Activated T-cell treated with anti-CD3 and anti-CD28 coated beads for 4 hours (primary cell): ENCODE measurements around the gene GTPBP2.
"Not testable (repeated sequence)": the region's sequence is repeated elsewhere in the genome, so short reads cannot be mapped to it uniquely, and the experiment has no call there.

Experiments
- DNase-seq: peaks from one replicate; pipeline ENCODE4 v3.0.0-alpha.2; 2020

The GTPBP2 gene, protein sequence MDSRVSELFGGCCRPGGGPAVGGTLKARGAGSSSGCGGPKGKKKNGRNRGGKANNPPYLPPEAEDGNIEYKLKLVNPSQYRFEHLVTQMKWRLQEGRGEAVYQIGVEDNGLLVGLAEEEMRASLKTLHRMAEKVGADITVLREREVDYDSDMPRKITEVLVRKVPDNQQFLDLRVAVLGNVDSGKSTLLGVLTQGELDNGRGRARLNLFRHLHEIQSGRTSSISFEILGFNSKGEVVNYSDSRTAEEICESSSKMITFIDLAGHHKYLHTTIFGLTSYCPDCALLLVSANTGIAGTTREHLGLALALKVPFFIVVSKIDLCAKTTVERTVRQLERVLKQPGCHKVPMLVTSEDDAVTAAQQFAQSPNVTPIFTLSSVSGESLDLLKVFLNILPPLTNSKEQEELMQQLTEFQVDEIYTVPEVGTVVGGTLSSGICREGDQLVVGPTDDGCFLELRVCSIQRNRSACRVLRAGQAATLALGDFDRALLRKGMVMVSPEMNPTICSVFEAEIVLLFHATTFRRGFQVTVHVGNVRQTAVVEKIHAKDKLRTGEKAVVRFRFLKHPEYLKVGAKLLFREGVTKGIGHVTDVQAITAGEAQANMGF

DNA sequence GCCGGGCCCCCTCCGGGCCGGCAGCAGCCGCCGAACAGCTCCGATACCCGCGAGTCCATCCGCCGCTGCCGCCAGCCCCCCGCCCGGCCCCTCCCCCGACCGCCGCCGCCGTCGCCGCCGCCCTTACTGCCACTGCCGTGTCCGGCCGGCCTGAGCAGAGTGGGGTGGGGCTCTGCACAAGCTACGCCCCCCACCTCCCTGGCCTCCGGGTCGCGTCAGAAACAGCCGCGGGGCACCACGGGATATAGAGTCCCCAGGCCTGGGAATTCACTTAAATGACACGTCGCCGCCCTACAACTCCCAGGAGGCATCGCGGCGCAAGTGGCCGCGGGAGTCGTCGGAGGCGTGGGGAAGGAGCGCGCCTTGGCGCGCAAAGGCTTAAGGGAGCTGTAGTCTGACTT is at the start of gene GTPBP2:
TSS of gene GTPBP2 (minus strand) at position 161 of the 401 bp plus-strand sequence. CDS start at position 59, 102 bp downstream.
- peak; percentile 91 for DNase-seq

DNA sequence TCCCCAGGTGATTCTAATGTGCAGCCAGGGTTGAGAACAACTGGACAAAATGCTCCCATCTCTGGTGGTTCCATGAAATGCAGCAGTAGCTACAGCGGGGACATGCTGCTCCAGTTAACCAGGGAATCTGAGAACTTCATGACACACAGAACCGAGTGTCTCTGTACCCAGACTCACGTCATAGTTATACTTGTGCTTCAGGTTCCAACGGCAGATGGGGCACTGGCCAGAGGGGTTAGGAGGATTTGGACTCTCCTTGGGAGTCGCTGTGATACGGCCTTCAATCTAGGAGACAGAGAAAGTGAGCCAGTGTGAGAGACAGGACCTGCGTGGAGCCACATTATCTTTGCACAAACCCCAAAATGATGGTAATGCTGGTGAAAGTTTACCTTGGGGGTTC is 49.3 kb upstream of the GTPBP2 start:
- DNase-seq: no peak

DNA sequence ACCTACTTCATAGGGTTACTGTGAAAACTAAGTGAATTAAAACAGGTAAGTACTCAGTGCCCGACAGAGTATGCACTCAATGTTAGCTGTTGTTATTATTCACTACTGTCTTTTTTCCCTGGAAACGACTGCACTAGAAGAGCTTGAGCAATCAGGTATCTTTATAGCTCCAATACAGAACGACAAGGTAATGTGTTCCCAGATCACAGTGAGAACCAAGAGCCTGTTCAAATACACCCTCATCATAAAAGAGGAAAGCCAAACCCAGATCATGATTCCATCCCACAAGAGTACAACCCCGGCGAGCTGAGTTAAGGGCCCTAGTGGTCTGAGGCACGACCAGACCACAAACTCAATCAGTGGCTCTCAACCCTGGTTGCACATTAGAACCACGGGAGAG is 48.7 kb upstream of the GTPBP2 start:
- DNase-seq: no peak

DNA sequence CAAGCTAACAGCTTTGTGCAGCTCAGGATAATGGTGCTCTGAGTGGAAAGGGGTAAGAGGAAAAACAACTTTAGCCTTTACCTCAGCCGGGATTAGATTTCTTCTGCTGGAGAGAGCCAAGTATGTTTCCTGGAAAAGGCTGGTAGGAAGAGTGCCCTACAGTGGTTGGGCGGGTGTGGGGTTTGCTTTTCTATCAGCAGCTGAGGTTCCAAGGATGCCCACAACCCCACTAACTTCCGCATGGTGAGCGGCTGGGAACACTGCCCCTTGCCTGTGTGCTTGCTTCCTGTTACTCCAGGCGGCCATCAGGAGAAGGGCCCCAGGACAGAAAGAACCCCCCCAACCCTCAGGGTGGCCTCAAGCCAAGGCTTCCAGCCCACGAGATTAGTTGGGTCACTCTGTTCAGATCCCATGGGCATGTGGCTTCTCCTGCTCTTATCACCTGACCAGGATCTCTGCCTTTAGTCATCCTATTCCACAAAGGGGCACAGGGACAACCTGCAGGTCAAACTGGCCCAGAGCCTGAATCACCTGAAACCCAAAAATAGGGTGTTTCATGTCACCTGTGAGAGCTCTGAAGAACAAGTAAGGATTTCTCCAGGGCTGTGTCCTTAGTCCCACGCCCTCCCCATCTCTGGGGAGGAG is 48.0 kb upstream of the GTPBP2 start:
- DNase-seq: no peak

DNA sequence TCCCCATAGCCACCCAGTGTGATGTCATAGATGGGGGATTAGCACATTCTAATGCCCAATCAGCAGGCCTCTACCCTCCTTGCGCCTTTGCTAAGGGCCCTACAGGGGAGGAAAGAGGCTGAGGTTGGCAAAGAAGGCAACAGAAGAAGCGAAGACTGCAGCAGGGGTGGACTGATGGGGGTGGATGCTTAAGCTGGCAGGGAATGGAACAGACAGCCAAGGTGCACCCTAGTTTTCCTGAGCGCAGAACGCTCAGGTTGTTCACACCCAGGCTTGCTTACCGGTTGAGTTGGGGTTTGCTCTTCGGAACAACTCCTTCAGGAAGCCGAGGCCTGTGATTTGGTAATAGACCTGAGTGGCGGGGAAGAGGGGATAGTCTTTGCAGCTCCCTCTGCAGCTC is 45.9 kb upstream of the GTPBP2 start:
- no peak for DNase-seq

DNA sequence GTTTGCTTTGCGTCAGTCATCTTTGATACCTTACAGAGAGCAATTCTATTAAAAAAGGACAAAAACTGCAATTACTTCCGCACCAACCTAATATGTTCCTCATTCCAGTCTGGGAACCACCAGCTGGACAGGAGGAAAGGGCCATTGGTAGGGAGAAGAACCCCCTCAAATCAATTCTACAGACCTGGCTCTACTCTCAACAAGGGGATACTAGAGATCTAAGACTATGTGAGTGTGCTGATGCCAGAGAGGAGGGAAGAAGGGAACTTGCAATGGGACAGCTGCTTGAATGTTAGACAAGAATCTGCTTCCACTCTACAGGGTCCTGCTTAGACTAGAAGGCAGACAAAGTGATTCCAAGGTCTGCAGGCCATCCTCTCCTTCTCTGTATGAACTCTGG is 45.2 kb upstream of the GTPBP2 start:
- no peak for DNase-seq

DNA sequence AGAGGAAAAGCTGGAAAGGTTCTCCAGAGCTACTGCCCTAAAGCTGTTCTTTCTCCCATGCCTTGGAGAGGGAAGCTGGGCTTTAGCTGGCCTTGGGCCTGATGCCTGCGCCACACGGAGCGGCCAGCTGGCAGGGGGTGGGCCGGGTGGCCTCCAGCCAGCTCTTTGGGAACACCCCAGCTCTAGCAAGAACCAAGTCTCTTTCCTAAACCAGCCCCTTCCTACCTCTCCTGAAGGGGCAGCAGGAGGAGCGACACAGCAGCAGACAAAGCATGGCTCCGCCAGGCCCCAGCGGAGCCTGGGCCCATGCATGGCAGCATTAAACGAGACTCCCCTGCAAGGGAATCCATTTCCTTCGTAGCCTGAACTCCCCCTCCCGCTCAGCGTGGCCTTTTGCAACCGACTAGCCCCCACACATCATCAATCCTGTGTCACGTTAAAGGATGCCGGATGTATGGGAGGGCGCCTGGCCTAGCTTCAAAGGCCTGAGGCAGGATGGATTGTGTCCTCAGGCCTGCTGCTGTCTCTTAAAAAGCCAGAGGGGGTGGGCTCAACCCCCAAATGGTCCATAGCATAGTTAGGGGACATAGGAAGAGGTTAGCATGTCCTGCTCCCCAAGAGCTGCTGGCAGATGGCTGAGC is 44.5 kb upstream of the GTPBP2 start:
- DNase-seq: no peak

DNA sequence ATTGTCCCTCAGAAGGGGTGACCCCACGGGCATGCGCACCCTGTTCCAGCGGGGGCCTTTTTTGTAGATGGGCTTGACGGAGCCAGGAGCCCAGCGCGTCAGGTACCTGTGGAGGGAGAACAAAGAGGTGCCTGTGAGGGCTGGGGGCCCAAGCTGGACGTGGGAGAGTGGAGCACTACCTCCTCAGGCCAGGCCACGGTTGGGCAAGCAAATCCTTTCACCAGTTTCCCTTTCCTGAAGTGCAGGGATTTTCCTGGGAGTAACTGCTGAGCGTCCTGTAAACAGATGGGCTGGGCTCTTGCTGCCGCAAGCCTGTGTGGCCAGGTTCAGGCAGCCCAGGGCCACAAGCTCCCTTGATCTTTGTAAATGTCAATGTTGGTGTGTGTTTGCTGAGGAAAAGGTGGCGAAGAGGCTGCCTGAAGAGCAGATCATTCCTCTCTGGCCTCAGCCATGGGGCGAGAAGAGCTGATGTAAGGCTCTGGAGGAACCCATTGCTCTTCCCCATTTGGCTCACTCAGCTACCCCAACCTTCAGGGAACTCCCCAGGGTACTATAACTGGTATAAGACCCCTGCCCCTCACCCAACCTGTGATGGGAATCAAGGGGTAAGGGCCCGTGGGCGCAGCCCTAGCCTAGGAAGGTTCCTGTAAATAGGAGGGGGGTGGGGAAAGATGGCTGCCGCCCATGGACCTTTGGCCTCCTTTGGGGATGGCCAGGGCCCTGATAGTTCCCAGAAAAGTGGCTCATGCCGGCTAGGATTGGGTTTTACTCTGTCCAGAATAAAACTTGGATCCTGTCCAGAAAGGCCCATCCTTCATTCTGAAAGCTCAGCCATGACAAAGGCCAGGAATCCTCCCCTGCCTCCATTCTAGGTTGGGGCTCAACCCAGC is 43.0 kb upstream of the GTPBP2 start:
- DNase-seq: no peak

DNA sequence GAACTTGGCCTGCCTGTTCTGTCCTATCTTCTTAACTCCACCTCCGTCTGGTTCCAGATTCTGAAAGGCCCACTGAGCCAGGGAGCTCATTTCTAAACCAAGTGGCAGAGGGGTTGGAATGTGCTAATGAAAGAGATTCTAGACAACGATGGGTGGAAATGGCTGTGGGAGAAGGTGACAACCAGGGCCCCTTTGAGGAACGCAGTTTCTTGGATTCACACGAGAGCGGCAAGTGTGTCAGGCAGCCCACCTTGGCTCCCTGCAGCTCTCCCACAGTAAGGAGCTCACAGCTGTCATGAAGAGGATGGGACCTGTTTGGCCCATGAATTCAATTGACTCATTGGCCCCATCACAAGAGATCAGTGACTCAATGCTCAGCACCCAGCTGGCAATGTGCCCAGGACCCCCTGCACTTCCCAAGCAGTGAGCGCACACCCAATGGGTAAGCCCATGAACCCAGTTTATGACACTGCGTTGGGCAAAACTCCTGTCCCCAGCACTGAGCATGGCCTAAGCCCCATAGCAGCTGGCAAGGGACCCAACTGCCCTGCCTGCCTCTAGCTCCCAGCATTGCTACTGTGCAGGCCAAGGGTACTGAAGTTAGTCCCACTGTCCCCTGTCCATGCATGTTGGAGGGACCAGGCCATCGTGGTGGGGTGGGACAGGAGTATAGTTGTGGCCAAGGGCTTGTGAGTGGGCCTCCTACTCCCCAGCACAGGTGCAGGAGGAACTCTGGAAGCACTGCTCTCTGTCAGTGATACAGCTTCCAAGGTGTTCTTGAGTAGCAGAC is 42.1 kb upstream of the GTPBP2 start:
- no peak for DNase-seq

DNA sequence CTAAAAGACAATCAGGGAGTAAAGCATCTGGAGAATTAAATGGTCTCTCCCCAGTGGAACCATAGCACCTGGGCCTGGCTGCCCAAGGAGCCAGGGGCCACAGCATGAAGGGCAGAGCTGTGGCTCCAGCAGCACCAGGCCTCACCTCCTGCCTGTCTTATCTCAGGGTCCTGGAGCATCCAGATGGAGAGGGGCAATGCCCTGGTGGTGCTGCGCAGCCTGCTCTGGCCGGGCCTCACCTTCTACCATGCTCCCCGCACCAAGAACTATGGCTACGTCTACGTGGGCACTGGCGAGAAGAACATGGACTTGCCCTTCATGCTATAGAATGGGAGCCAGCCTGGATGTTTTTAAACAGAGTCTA is 41.5 kb upstream of the GTPBP2 start:
- DNase-seq: no peak

DNA sequence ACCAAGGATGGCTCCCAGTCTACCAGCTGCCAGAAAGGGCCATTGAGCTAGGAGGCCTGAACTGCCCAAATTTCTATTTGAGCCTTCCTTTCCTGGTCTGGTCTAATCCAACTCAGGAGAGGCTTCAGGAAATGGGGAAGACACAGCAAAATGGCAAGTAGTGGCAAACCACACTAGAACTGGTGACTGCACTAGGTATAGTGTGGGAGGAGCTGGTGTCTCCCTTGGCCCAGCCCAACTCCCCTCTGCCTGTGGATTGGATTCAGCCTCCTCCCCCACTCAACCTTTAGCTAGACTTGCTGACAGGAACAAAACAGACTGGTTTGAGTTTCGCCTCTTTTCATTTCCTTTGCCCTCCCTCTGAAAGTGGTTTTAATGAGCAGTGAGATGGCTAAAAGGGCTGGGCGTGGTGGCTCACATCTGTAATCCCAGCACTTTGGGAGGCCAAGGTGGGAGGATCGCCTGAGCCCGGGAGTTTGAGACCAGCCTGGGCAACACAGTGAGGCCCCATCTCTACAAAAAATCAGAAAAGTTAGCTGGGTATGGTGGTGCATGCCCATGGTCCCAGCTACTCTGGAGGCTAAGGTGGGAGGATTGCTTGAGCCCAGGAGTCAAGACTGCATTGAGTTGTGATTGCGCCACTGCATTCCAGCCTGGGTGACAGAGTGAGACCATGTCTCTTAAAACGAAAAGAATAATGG is 41.0 kb upstream of the GTPBP2 start:
- no peak for DNase-seq

DNA sequence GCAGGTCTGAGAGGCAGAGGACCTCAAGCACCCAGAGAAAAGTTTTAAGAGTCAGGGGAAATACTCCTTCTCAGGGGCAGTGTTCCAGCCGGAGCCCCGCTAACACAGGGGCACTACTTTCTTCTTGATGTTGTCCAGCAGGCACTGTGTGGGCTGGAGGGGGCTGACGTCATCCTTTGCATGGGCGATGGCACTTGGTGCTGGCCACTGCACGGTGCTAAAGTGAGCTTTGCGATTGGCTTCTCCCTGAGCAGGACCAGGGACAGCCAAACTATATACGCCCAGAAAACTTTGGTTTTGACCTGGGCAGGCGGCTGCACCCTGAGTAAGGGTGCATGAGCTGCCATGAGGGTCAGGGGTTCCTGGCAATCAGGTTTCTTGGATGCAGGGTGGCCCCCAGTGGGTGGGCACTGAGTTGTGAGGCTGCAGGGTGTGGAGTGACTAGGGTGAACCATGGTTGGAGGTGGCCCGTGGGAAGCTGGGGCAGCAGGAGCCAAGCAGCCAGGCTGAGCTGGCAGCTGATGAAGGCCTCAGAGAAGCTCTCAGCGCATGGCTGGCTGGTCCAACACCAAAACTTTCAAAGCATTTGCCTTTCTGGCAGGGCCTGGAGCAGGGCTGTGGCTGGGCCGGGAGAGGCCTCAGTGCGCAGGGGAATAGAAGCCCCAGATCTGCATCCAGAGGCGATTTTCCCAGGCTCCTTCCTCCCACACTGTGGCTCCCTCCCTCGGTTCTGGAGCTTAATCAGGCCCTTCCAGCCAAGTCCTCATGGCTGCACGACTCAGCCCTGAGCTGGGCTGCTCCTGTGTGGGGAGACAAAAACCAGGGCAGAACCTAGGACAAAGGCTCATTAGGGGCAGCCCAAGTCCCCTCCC is 40.2 kb upstream of the GTPBP2 start:
- no peak for DNase-seq

DNA sequence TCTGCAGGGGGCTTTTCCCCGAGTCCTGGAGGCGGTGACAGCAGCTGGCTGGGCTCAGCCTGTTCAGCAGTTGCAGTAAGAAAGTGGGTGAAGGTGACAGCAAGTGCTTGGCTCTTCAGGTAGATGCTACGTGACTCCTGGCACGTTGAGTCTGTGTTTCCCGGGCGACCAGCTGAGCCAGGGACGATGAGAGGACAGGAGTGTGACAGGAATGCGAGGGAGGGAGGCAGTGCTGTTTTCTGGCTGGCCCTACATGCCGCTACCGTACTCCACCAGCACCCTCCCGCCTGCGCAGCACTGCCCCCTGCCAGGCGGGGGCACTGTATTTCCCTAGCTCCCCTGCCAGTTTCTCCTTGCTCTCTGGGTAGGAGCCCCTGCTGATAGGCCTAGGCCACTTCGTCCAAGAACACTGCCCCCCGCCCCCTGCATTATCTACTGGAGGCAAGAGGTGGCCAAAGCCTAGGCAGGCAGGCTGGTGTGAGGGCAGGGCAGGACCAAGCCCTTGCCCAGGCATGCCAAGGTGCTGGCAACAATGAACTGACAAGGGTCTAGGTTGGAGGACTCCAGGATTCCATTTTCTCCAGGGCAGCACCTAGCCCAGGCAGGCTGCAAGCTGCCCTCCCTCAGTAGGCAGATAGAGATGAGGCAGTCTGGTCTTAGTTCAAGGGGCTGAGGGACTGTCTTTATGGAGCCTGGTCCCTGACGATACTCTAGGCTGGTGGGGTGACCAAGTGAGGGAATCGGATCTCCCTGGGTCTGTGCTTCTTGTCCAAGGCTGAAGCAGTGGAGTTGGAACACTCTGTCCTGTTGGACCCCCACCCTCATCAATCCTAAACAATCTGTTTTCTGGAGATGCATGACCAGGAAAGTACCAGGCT is 39.3 kb upstream of the GTPBP2 start:
- peak; percentile 14 for DNase-seq

DNA sequence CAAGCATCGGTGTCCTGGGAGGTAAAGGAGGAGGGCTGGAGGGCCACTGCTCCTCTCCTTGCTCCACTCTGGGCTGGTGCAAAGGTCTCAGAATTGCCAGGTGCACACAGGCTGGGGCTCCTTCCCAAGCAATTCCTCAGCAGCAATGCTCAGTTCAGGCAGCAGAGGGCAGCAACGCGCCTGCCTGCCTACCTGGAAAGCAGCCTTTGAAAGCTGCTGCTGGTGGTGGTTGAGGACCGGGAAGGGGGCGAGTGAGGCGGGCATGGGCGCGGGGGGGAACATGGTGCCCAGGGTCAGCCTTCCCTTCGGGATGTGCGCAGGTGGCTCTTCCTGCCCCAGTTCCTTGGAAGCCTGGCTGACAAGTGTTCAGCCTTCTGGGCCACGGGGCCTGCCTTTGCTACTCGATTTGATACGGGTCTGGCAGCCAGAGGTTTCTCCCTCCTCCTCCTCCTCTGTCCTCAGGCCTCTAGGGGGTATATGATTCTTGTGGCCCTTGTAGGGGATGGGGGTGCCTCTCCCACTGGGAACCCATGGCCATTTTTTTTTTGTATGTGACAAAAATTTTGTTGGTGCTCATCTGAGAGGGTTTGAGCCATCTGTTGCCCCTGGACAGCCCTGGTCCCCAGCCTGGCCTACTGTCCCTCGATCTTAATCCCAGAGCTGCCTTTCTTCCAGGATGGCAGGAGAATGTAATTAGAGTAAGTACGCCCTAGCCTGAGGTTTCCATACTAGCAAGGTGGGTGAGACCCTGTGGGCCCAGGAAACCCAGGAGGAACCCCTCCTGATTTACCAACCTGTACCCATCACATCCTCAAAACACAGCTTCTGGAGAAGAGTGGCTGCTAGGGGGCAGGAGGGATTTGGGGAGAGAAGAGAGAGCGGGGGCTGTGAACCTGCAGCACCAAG is 38.4 kb upstream of the GTPBP2 start:
- peak; percentile 82 for DNase-seq

DNA sequence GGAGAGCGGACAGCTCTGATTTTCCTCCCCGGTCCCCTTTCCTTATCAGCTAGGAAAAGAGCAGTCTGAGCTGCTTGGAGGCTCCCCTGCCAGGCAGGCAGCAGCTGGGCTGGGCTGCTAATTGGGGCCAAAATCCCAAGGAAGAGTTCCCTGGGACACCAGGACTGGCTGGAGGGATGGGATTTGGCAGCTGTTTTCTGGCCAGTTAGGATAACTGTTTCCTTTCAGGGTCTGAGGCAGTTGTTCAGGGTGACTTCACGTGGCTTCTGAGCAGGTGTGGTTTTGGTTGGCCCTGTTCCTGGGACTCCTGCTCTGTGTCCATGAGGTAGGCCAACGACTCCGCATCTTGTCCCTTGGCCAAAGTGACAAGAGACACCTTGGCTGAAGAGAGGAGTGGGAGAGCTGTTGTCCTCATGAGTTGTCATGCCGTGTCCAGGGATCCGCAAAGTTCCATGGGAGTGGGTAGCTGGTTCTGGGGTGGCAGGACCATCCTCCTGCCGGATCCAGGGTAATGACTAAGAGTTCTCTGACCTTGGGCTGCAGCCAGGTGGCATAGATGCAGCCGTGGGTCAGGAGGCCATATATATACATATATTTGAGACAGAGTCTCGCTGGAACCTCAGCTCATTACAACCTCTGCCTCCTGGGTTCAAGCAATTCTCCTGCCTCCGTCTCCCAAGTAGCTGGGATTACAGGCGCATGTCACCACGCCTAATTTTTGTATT is 37.3 kb upstream of the GTPBP2 start:
- no peak for DNase-seq

DNA sequence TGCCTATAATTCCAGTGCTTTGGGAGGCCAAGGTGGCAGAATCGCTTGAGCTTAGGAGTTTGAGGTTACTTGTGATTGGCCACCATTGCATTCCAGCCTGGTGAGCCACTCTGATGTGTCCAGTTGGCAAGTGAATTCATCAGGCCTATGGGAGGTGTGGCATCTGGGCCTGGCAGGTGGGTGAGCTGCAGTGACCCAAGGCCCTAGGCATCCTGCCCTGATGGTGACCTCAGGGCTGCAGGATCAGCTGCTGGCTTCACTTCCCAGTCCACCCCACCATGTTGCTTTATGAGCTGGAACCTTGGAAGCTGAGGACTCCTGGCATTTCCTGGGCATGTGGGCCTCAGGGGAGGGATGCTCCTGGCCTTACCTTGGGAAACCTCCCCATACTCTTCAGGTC is 36.3 kb upstream of the GTPBP2 start:
- DNase-seq: no peak

DNA sequence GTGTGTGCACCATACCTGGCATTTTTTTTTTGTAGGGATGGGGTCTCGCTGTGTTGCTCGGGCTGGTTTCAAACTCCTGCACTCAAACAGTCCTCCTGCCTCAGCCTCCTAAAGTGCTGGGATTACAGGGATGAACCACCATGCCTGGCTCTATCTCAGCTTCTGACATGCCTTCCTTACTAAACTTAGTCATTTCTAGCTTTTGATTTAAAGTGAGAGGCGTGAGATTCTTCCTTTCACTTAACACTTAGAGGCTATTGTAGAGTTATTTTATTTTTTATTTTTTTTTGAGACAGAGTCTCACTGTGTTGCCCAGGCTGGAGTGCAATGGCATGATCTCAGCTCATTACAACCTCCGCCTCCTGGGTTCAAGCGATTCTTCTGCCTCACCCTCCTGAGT is 33.9 kb upstream of the GTPBP2 start:
- DNase-seq: not testable (repeated sequence)
